Mammary epithelial cell (primary cell): ENCODE data around the gene SMNDC1.

Experiments
- CTCF ChIP-seq, 2 donors: IDR thresholded peaks in 1 of 2; conservative IDR thresholded peaks in 1 of 2; 2 replicates each; pipeline ENCODE4 v1.5.1; 2011 to 2012; ENCODE audit warnings: inconsistent platforms in 2 of 2, low read length in 2 of 2, mild to moderate bottlenecking in 2 of 2, control low read depth in 1 of 2, low read depth in 1 of 2; ENCODE audit not compliant: insufficient read depth in 1 of 2; ENCODE audit errors: extremely low read depth in 1 of 2
- EZH2 ChIP-seq: IDR thresholded peaks from 2 replicates; pipeline ENCODE4 v1.6.1; 2012; ENCODE audit warnings: low read length, inconsistent platforms, borderline replicate concordance

GRCh38 chr10:110343947-110344346 lies 39.2 kb upstream of the SMNDC1 start:
- no peak for TF ChIP-seq EZH2
- TF ChIP-seq CTCF (conservative IDR thresholded peaks at IDR 0.05 in 1 of 2, IDR thresholded peaks at IDR 0.05 in 1 of 2; ENCODE audit: extremely low read depth in 1 of 2, insufficient read depth in 1 of 2, low read depth in 1 of 2, low read length in 2 of 2), result no peak
